ENCODE measurements around the gene API5. TPM values are rescaled to one million over a fixed set of nuclear protein-coding genes. Genes with fewer than 3 reads are reported as not detected.
"Not testable (repeated sequence)": the region's sequence is repeated elsewhere in the genome, so short reads cannot be mapped to it uniquely, and the experiment has no call there.

The API5 gene
- total RNA-seq, result 41.0 TPM
- long read RNA-seq, transcript API5-208 (14 exons, 1,868 nt), result minor isoform, 36 of 94 reads
- long read RNA-seq, transcript API5-210 (13 exons, 1,760 nt), result minor isoform, 5 of 94 reads
- long read RNA-seq, transcript API5-201 (14 exons, 3,714 nt), result major isoform, 45 of 94 reads
- long read RNA-seq, partial matches to known transcripts, result 3 of 94 reads
- long read RNA-seq, other reads (novel, unspliced or antisense), result 5 of 94 reads

DNA sequence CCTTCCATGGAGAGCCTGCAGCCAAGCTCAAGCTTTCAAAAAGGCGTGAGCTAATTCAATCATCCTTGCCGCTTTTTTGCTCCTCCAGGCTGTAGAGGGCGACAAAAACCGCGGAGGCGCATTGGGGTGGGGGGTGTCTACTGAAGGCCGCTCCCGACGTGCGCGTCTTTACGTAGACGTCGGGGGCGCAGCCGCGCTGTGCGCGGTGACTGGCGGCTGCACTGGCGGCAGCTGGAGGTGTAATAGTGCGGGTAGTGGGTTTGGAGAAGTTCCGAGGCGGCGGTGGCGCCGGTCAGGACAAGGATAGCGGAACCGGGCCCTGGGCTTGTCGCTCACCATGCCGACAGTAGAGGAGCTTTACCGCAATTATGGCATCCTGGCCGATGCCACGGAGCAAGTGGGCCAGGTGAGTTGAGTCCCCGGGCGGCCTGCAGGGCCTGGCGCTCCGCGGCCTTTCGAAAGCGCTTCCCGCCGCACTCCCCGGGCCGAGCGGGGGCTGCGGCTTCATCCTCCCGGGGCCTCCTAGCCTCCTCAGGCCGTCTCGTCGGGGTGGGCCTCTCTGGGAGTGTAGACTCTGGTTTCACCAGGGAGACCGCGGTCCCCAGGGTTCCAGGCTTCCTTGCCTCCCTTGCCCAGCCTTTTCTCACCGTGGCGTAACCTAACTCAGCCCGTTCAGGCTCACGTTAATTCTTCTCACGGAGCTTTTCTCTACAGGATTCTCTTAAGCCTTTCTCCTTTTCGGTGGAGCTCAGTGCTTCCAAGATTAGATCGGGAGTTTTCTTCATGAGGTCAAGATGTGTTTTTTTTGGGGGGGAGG lies at the start of gene API5:
TSS of gene API5 (plus strand) at position 206 of the 817 bp plus-strand sequence. CDS start at position 338, 132 bp downstream.
- DNase-seq (peak; percentile 94), ATAC-seq (peak; percentile 100)
- intact Hi-C loops (cut with micrococcal nuclease), result no loop called here

DNA sequence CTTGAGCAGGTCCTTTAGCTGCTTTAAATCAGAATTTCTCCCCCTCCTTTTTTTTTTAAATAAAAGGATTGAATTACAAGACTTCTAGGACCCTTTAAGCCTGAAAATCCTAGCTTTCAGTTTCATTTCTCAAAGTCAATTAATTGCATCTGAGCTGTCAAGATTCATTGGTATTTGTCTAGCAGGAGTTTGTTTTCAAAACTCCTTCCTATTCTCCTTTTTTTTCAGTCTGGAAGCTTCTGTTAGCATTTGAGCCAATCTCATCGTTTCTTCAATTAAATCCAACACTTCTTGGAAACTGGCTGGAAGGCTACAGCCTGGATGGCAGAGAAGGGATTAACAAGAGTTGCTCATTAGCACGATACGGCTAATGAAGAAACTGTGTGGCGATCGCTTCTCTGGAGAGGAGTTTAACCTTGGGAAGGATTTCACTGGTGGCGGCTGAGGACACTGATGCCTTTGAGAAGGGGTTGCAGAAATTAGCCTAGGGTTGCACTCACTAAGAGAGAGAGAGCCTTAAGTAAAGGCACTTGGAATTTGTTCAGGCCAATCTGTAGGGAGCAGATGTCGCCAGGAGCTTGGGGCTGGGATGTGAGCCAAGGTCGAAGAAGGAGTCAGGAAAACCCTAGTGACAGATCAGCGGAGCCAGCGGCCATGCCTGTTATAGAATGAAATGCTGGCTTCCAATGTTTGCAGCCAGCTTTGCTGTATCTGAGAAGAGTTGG lies 43.8 kb upstream of the API5 start:
- peak; percentile 93 for ATAC-seq
- DNase-seq, result peak; percentile 76
- intact Hi-C loops (cut with micrococcal nuclease), result no loop called here

DNA sequence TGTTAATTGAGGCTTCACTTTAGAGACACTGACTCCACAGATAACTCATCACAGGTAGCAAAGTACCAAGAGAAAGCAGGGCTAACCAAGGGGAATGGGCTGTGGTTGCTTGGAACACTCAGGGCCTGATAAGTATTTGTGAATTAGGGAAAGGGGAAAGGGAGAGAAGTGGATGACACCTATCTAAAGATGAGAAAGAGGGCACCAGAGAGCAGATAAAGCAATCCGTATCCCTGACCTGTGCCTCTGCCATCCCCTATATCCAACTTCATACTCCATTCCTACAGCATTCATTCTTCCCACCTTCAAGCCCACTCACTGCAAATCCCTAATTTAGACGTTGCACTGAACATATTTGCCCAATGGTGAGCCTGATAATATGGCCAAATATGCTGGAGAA lies 43.0 kb upstream of the API5 start:
- ATAC-seq (no peak), DNase-seq (no peak)
- intact Hi-C loops (cut with micrococcal nuclease), result no loop called here

DNA sequence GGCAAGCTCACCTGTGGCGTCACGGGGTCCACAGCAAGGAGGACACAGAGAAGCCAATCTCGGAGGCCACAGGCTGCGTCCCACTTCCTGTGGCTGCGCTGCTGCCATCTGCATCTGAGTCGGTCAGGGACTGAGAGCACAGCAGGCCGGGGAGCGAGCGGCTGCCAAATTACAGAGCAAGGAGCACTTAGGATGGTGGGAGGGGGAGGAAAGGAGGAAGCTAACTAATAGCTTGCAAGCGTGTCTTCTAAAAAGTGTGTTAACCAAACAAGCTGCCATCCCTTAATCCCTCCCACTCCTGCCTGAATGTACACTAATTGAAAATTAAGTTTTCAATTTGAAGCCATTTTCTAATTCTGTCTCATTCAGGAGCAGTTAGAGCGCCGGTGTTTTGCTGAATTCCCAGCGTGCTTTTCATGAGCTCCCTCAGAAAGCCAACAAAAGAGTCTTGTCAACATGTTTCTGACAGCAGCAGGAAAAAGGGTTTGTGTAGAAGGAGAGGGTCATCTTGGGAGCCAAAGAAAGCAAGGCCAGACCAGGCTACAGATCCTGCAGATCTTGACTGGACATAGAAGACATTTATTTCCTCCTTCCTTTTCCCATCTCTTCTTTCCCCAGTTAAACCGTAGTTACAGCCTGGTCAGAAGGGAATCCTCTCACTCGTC lies 42.4 kb upstream of the API5 start:
- peak; percentile 59 for DNase-seq
- intact Hi-C loops (cut with micrococcal nuclease), result no loop called here
- ATAC-seq, result peak; percentile 90

DNA sequence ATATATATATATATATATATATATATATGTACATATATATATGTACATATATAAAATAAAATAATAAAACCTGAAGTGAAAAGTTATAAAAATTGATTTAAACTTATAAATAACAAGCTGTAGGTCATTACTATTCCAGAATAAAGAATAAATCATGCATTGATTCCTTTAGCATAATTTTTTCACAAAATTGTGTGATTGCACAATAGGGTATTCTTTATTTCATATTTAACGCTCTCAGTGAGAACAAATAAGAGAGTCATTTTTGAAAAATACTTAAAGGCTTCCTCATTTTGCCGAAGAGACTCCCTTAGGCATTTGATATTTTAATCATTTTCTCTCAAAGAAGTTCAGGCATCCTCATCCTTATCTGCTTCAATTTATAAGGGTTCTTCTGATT lies 41.3 kb upstream of the API5 start:
- no peak for ATAC-seq

DNA sequence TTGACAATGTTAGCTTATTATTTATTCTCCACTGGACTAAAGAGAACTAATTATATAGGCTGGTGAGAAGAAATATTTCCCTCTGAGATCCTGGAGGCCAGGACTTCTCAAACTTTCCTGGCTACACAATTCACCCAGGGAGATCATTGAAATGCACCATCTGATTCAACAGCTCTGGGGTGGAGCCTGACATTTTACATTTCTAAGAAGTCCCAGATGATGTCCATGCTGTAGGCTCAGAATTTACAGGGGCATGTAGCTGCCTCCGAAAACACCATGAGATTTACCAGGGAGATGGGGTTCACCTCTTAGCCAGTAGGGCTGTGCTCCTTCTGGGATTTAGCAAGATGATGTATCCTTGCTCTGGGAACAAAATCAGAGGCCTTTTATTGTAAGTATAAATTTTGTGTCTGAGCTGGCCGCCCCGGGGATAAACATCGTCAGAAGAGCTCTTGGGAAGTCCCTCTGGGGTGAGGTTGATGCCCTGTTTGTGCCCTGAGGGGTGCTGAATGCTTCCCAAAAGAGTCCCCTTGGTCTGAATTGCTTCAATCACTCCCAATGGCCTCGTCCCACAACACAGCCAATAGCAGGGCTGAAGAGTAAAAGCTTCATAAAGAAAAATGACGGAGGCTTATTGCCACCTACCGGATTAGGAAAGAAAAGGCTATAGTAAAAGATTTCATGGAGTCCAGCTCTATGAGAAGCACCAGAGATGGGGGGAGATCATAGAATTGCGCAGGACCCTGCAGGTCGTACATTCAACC lies 33.4 kb upstream of the API5 start:
- DNase-seq (no peak), ATAC-seq (peak; percentile 42)
- intact Hi-C loops (cut with micrococcal nuclease), result no loop called here

More for the DNA sequence above, 41.3 kb upstream of the API5 start:
- intact Hi-C loops (cut with micrococcal nuclease), result no loop called here
- no peak for DNase-seq

DNA sequence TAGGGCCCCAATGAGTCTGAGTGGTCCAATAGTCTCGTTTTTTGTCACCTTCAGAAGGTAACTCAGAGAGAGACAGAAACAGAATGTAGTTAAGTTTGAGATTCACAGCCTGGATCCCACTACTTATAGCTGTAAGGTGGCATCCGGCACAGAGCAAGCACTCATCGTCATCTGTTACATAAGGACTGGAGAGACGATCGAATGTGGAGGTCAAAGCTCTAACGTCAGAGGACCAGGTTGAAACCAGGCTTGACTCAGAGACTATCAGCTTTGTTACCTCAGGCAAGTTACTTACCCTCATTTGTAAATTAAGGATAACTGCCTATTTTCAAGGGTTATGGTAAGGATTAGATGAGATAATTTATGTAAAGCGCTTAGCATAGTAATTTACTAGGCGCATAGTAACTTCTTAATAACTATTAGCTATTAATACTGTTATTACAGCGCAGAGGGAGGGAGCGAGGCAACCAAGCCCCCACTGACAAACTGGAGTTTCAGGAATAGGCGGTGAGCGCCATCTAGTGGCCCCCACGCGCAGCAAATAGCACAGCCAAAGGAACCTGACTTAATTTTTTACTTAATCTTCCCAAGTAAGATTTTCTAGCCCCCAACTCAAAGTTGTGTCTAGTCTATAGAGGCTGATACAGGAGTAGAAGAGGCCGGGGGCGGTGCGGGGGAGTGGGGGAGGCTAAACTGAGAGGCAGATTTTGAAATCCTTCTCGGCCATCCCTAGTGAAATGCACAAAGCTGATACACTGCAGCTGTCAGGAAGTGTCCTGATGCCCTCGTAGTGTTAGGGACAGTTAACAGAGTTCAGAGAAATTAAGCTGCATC lies 29.0 kb upstream of the API5 start:
- peak; percentile 47 for ATAC-seq
- peak; percentile 60 for DNase-seq
- intact Hi-C loops (cut with micrococcal nuclease), result loop anchor here (5.0 kb wide), 1 partner anchor 511 kb away; no protein-coding TSS in a partner anchor

DNA sequence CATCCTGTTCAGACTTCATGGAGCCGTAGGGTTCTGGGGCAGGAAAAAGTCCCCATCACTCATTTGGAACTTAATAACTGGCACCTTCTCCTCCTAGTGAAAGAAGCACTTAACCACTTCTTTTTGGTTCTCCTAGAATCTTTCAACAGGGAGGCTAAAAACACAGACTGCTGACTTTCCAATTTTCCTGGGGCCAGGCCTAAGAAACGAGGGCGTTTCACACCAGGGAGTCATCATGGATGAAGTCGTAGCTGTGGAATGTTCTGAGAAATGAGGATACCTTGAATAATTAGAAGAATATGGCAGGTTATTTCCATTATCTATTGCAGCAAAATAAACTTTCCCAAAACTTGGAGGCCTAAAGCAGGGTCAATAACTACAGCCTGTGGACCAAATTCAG lies 26.0 kb upstream of the API5 start:
- no peak for DNase-seq
- no peak for ATAC-seq
- intact Hi-C loops (cut with micrococcal nuclease), result no loop called here

DNA sequence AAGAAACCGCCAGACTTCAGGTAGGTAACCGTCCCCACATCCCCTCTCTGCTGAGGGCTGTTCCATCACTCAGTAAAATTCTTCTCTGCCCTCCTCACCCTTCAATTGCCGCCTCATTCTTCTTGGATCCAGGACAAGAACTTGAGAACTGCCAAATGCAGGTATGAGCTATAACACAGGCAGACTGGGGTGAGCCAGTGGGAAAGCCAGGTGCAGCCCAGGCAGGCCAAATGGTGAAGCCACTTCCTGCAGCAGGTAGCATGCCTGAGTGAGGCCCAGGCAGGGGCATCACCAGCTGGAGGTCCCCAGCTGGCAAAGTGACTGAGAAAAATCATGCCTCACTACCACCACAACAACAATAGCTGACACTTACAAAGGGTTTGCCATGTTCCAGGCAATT lies 22.4 kb upstream of the API5 start:
- intact Hi-C loops (cut with micrococcal nuclease), result no loop called here
- no peak for ATAC-seq
- no peak for DNase-seq

DNA sequence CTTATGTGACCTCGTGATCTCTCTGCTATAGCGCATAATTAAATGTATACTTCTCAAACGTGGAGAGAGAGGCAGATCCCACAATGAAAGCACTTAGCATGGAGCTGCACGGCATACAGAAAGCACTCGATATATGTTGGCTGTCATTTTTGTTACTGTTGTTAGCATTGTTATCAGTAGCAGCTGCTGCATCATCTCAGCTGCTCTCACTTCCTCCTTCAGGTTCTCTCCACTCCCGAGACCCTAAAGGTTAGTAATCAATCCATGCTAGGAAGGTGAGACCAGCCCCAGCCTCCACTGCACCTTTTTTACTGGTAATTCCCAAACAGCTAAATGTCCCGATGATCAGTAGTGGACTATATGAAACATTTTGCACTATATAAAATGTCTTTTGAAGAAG lies 13.4 kb upstream of the API5 start:
- DNase-seq, result no peak
- ATAC-seq, result no peak
- intact Hi-C loops (cut with micrococcal nuclease), result no loop called here

DNA sequence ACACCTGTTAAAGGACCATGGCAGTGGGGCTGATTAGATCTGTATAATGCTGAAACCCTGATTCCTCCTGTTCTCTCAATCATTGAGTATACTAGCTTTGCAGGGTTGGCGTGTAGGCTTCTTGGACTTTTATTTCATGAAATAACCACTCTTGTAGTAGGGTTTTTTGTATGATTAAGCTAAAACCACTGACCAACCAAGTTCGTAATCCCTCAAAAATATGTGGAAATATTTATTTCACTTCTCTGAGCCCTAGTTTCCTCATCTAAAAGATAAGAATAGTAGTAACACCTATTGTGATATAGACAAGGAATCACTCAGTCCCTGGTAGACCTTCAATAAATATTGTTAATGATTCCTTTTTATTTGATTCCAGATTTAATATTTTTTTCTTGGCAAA lies 4.2 kb downstream of the API5 start:
- ATAC-seq, result no peak
- DNase-seq, result no peak
- intact Hi-C loops (cut with micrococcal nuclease), result no loop called here

DNA sequence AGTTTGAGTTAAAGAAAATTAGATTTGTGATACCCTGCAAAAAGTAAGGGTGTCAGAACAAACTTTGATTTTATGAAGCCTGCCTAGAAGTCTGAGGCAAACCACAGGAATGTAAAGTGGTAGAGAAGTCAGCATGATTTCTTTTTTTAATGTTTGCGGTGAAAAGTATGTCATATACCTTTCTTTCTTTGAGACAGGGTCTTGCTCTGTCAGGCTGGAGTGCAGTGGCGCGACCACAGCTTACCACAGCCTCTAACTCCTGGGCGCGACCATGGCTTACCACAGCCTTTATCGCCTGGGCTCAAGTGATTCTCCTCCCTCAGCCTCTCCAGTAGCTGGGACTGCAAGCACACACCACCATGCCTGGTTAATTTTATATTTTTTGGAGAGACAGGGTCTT lies 4.7 kb downstream of the API5 start:
- intact Hi-C loops (cut with micrococcal nuclease), result no loop called here
- ATAC-seq (no peak), DNase-seq (no peak)

DNA sequence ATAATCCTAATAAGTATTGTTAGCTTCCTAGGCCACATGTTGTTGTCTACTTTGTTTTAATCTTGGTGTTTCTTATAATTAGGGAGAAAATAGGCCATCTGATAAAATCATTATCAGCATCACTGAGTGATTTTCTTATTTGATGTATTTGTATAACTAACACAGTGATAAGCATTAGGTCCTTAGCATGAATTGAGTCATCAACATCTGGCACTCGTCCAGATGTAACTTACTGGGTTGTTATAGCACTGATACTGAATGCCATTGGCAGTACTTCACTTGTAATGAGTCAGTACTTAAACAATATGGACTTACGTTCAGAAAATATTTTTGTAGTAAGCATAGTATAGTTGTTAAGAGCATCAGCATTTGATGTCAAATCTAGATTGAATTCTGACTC lies 16.2 kb downstream of the API5 start:
- intact Hi-C loops (cut with micrococcal nuclease), result no loop called here
- no peak for ATAC-seq
- DNase-seq, result no peak

DNA sequence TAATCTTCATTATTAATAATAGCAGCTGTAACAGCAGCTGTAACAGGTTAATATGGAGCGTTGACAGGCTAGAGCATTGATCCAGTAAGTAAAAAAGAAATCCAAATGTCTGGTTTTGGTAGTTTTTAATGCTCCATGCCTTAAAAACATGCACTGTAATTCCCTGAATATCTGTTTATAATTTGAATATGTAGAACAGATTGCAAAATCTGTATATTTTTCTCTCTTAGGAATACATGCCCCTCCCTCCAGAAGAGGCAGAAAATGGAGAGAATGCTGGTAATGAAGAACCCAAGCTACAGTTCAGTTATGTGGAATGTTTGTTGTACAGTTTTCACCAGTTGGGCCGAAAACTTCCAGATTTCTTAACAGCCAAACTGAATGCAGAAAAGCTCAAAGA lies 16.7 kb downstream of the API5 start:
- ATAC-seq (no peak), DNase-seq (no peak)
- intact Hi-C loops (cut with micrococcal nuclease), result no loop called here

DNA sequence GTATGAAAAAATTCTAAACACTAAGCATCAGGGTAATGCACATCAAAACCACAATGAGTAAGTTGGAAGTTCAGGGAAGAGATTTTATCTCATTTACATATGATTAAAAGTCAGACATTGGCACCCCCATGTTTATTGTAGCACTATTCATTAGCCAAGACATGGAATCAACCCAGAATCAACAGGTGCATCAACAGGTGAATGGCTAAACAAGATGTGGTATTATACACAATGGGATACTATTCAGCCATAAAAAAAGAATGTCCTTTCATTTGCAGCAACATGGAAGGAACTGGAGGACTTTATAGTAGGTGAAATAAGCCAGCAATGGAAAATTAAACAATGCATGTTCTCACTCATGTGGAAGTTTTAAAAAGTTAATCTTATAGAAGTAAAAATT lies 29.4 kb downstream of the API5 start:
- intact Hi-C loops (cut with micrococcal nuclease), result no loop called here
- no peak for ATAC-seq
- no peak for DNase-seq

DNA sequence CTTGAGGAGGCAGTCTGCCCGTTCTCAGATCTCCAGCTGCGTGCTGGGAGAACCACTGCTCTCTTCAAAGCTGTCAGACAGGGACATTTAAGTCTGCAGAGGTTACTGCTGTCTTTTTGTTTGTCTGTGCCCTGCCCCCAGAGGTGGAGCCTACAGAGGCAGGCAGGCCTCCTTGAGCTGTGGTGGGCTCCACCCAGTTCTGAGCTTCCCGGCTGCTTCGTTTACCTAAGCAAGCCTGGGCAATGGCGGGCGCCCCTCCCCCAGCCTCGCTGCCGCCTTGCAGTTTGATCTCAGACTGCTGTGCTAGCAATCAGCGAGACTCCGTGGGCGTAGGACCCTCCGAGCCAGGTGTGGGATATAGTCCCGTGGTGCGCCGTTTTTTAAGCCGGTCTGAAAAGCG lies 39.6 kb downstream of the API5 start:
- ATAC-seq; DNase-seq; intact Hi-C loops (cut with micrococcal nuclease): not testable (repeated sequence)

DNA sequence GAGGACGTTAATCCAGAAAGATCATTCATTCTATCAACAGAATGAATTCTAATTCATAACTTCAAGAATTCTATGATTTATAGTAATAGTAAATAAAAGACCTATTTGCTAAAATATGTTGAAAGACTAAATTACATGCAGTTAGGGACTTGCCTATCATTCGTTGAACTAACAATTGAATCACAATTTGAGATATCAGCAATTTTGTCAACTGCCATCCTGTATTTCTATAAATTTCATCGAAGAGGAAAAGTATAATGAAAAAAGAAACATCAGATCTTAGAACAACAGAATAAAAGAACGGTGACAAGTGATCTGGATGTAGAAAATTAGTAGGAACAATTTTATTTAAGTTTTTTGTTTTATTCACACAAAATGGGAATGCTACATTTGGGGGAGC lies 42.5 kb downstream of the API5 start:
- ATAC-seq (no peak), DNase-seq (no peak)
- intact Hi-C loops (cut with micrococcal nuclease), result no loop called here

DNA sequence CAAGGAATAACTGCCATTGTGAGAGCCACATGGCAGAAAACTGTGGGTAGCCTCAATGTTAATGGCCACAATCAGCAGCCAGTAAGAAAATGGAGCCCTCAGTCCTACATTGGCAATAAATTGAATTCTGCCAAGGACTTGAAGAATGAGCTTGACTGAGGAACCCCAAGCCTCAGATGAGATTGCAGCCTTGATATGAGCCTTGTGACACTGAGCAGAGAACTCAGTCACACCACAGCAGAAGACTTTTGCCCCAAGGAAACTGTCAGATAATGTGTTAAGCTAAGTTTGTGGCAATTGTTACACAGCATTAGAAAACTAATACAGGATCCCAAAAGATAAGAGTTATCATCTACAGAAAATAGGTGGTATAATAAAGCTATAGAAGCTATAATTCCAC lies 44.5 kb downstream of the API5 start:
- intact Hi-C loops (cut with micrococcal nuclease), result no loop called here
- no peak for ATAC-seq
- DNase-seq, result no peak

Data from left ventricle myocardium superior (tissue), 1 donor.